Thoracic aorta (tissue), 2 donors: Measurements from ENCODE around the gene RNF19B. TPM values are rescaled to one million over a fixed set of nuclear protein-coding genes. Genes with fewer than 3 reads are reported as not detected.

Experiments
- ATAC-seq: fragments of 150-250 bp; one replicate; pipeline ENCODE4 v1.8.0; 2017; ENCODE audit warnings: low read depth; ENCODE audit not compliant: insufficient number of reproducible peaks, low FRiP score
- DNase-seq: peaks from one replicate; pipeline ENCODE4 v3.0.0-alpha.2; 2020; ENCODE audit warnings: low spot score
- H3K27ac ChIP-seq, 2 donors: fragments of 200-600 bp; sonication (generic); 1 replicate in 1 of 2; 2 replicates in 1 of 2; pipeline ENCODE4 v1.5.1; 2016; ENCODE audit warnings: mild to moderate bottlenecking in 2 of 2, moderate library complexity in 2 of 2
- H3K27me3 ChIP-seq: fragments of 200-600 bp; sonication (generic); replicated peaks from 2 replicates; pipeline ENCODE4 v1.6.0; 2016; ENCODE audit warnings: mild to moderate bottlenecking; ENCODE audit not compliant: insufficient read depth
- H3K36me3 ChIP-seq: fragments of 200-600 bp; sonication (generic); one replicate; pipeline ENCODE4 v1.5.1; 2016
- H3K4me1 ChIP-seq, 2 donors: fragments of 200-600 bp; sonication (generic); 1 replicate in 1 of 2; 2 replicates in 1 of 2; pipeline versions ENCODE4 v1.5.1 to v1.6.0; 2016; ENCODE audit warnings: low read depth in 2 of 2, mild to moderate bottlenecking in 1 of 2; ENCODE audit not compliant: control insufficient read depth in 1 of 2
- H3K4me3 ChIP-seq: fragments of 200-600 bp; sonication (generic); 2 replicates; pipeline ENCODE4 v1.5.1; 2016; ENCODE audit warnings: mild to moderate bottlenecking
- H3K9me3 ChIP-seq: fragments of 200-600 bp; sonication (generic); 2 replicates; pipeline ENCODE4 v1.5.1; 2016
- CTCF ChIP-seq: fragments of 200-600 bp; sonication (generic); IDR thresholded peaks from one replicate; pipeline ENCODE4 v1.5.1; 2019; ENCODE audit warnings: antibody characterized with exemption
- total RNA-seq, 2 donors: library from RNA; depleted of rRNA; stranded (reverse); fragments of >200 nt; gene quantifications; one replicate each; pipeline versions ENCODE4 v1.1.0 to v1.2.3, GENCODE V29; 2016

The RNF19B gene
- total RNA-seq, 2 donors from 2014 or later, result 21.9 to 37.2 TPM

GRCh38 chr1:32966900-32967299 lies 2.3 kb upstream of the RNF19B start:
- DNase-seq (no peak), ATAC-seq (no peak)
- Histone ChIP-seq H3K4me1 (peaks cover 5 to 24% of the 10 kb centered on the region in 2 donors), H3K27ac (no peak overlapping the region), H3K4me3 (no peak overlapping the region), H3K27me3 (no peaks in the 10 kb centered on the region), H3K36me3 (no peaks in the 10 kb centered on the region), H3K9me3 (no peaks in the 10 kb centered on the region)
- TF ChIP-seq CTCF, result no peak

- Histone ChIP-seq H3K27ac (peak overlapping the region; percentile 85 to 90), H3K27me3 (no peaks in the 10 kb centered on the region), H3K9me3 (no peaks in the 10 kb centered on the region), H3K4me3 (peak overlapping the region; percentile 99), H3K36me3 (no peaks in the 10 kb centered on the region), H3K4me1 (peaks cover 18 to 35% of the 10 kb centered on the region in 2 donors)
- no peak for DNase-seq
- no peak for ATAC-seq
- TF ChIP-seq CTCF, result no peak
These were observed 690 bp upstream of the RNF19B start for GRCh38 chr1:32965251-32965747.

- no peak for TF ChIP-seq CTCF
- H3K27ac ChIP-seq, result peak overlapping the region; percentile 75 to 82
- no peaks in the 10 kb centered on the region for H3K9me3 ChIP-seq
- no peaks in the 10 kb centered on the region for H3K36me3 ChIP-seq
- H3K4me3 ChIP-seq, result peak overlapping the region; percentile 99
- H3K4me1 ChIP-seq, result peaks cover 18 to 39% of the 10 kb centered on the region in 2 donors
- no peaks in the 10 kb centered on the region for H3K27me3 ChIP-seq
- DNase-seq (no peak), ATAC-seq (peak; percentile 5)
These were observed 706 bp downstream of the RNF19B start for GRCh38 chr1:32963746-32964460.

GRCh38 chr1:32962248-32962896 lies 2.2 kb downstream of the RNF19B start:
- H3K36me3 ChIP-seq, result no peaks in the 10 kb centered on the region
- peaks cover 18 to 28% of the 10 kb centered on the region in 2 donors for H3K4me1 ChIP-seq
- TF ChIP-seq CTCF, result no peak
- no peak overlapping the region for H3K27ac ChIP-seq
- H3K27me3 ChIP-seq, result no peaks in the 10 kb centered on the region
- no peaks in the 10 kb centered on the region for H3K9me3 ChIP-seq
- no peak for ATAC-seq
- peak overlapping the region; percentile 99 for H3K4me3 ChIP-seq
- DNase-seq, result no peak

- no peak overlapping the region for H3K4me3 ChIP-seq
- no peak for DNase-seq
- ATAC-seq, result no peak
- no peaks in the 10 kb centered on the region for H3K9me3 ChIP-seq
- no peak overlapping the region for H3K27ac ChIP-seq
- TF ChIP-seq CTCF, result no peak
- H3K36me3 ChIP-seq, result no peaks in the 10 kb centered on the region
- H3K4me1 ChIP-seq, result peaks cover 18 to 28% of the 10 kb centered on the region in 2 donors
- no peaks in the 10 kb centered on the region for H3K27me3 ChIP-seq
These were observed 3.7 kb downstream of the RNF19B start for GRCh38 chr1:32960819-32961355.
